ENCODE data around the gene GSK3A. TPM values are rescaled to one million over a fixed set of nuclear protein-coding genes. Genes with fewer than 3 reads are reported as not detected.

Gene GSK3A
- total RNA-seq, 1 donor from 2014 or later: 12.4 TPM

DNA sequence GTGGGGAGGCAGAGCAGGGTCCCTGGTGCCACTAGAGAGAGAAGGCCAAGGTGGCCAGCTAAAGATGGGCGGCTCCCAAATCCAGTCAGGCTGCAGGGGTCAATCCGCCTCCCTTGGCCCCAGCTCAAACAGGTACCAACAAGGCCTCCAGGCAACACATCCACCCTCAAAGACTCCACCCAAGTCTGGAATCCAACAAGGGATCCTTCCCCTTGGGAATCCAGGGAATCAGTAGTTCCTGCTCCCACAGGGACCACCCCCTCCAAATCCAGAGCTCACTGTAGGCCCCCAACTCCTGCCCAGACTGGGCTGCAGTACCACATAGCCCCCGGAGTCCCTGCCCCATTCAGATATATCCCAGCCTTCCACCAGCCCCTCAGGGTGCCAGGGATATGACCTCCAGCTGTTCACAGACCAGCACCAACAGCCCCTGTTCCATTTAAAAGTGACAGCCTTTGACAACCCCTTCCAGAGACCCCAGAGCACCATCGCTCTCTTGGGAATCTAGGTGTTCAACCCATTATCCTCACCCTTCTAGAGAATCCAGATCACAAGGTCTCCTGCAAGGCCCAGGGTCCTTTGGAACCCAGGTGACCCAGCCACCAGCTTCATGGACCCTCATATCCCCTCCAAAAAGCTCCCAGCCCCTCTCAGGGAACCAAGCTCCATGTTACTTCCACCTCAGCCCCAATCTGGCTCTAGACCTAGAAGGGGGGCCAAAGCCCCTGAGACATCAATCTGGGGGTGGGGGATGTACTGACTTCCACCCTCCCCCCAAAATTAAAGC is 9.4 kb upstream of the GSK3A start:
- FAIRE-seq (no peak), DNase-seq (ENCODE audit: low read depth) (no peak)
- Histone ChIP-seq H3K4me3 (ENCODE audit: low read depth, low read length) (no peak overlapping the region), H3K27me3 (ENCODE audit: control insufficient read depth, insufficient read depth, low read length) (no peaks in the 10 kb centered on the region), H3K36me3 (ENCODE audit: control insufficient read depth, insufficient read depth, low read length) (peaks cover 16% of the 10 kb centered on the region)
- TF ChIP-seq CTCF (IDR thresholded peaks at IDR 0.05; ENCODE audit: insufficient read depth, low read length, severe bottlenecking): no peak

DNA sequence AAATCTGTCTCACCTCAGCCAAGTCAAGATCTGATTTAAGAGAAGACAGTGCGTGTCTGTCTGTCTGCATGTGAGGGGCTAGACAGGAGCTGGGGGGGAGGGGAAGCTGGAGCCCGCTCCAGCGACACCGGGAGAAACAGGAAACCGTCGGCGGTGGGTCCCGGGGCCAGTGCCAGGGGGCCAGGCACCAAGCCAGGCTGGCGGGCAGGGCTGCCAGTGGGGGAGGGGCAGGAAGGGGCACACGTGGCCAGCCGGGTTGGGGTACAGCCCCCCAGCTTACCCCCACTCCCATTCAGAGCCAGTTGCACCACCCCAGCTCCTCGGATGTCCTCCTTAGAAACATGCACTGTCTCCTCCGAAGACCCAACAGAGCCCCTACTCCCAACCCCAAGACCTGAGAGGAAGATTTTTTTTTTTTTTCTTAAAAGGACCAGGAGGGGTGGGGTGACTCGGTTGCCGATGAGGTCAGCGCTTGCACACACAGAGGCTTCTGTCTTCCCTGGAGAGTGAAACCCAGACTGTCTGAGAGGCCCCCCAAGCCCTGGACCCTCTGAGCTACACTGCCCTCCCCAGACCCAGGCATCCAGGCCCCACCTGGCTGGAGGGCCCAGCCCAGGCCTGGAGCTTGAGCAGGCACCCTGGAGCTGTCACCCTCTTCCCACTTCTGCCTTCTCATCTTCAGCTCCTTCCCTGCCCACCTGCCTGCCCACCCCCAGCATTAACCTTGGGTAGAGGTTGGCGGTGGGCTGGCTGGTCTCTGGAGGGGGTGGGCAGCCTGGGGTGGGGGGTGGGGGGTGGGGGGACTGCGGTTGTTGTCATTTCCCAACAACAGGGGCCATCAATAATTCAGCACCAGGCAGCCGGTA is 8.5 kb upstream of the GSK3A start:
- FAIRE-seq: no peak
- Histone ChIP-seq H3K27me3 (ENCODE audit: control insufficient read depth, insufficient read depth, low read length) (no peaks in the 10 kb centered on the region), H3K36me3 (ENCODE audit: control insufficient read depth, insufficient read depth, low read length) (peaks cover 16% of the 10 kb centered on the region), H3K4me3 (ENCODE audit: low read depth, low read length) (no peak overlapping the region)
- TF ChIP-seq CTCF (IDR thresholded peaks at IDR 0.05; ENCODE audit: insufficient read depth, low read length, severe bottlenecking): no peak
- no peak for DNase-seq (ENCODE audit: low read depth)

- H3K27me3 ChIP-seq (ENCODE audit: control insufficient read depth, insufficient read depth, low read length): no peaks in the 10 kb centered on the region
- no peak overlapping the region for H3K4me3 ChIP-seq (ENCODE audit: low read depth, low read length)
- peaks cover 16% of the 10 kb centered on the region for H3K36me3 ChIP-seq (ENCODE audit: control insufficient read depth, insufficient read depth, low read length)
- no peak for DNase-seq (ENCODE audit: low read depth)
- peak; percentile 13 for FAIRE-seq
- TF ChIP-seq CTCF (IDR thresholded peaks at IDR 0.05; ENCODE audit: insufficient read depth, low read length, severe bottlenecking): no peak
Observed at GRCh38 chr19:42250183-42250665, 7.8 kb upstream of the GSK3A start.

GRCh38 chr19:42249769-42250168 is 7.4 kb upstream of the GSK3A start:
- FAIRE-seq: no peak
- H3K27me3 ChIP-seq (ENCODE audit: control insufficient read depth, insufficient read depth, low read length): no peaks in the 10 kb centered on the region
- no peak overlapping the region for H3K4me3 ChIP-seq (ENCODE audit: low read depth, low read length)
- H3K36me3 ChIP-seq (ENCODE audit: control insufficient read depth, insufficient read depth, low read length): peaks cover 16% of the 10 kb centered on the region
- DNase-seq (ENCODE audit: low read depth): no peak
- TF ChIP-seq CTCF (IDR thresholded peaks at IDR 0.05; ENCODE audit: insufficient read depth, low read length, severe bottlenecking): no peak

DNA sequence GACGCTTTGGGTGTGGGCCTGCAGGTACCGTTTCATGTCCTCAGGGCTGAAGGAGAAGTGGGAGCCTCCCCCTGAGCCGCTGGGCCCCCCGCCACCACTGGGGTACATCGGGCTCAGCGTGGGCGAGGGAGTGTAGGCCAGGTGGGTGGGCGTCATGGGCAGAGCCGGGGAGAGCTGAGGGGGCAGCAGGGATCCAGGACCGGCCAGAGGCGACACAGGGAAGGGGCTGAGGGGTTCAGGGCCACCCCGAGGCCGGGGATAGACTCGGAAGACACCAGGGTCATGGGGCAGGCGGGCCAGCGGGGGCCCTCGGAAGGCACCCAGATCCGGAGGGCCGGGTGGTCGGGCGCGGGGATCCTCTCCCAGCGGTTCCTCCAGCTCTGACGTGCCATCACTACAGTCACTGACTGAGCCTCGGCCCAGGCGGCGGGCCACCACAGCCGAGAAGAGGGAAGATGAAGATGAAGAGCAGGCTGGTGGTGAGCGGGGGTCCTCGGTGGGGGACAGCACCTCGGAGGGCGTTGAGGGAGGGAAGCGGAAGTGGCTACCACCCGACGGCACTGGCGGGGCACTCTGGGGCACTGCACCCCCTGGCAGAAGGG is 6.8 kb upstream of the GSK3A start:
- no peak for FAIRE-seq
- no peak overlapping the region for H3K4me3 ChIP-seq (ENCODE audit: low read depth, low read length)
- peaks cover 16% of the 10 kb centered on the region for H3K36me3 ChIP-seq (ENCODE audit: control insufficient read depth, insufficient read depth, low read length)
- DNase-seq (ENCODE audit: low read depth): no peak
- H3K27me3 ChIP-seq (ENCODE audit: control insufficient read depth, insufficient read depth, low read length): no peaks in the 10 kb centered on the region
- no peak for TF ChIP-seq CTCF (IDR thresholded peaks at IDR 0.05; ENCODE audit: insufficient read depth, low read length, severe bottlenecking)
